Mammary epithelial cell (primary cell): ENCODE measurements around the gene PPM1M.

ENCODE experiments used
- CTCF ChIP-seq, 2 donors: IDR thresholded peaks in 1 of 2; conservative IDR thresholded peaks in 1 of 2; 2 replicates each; pipeline ENCODE4 v1.5.1; 2011 to 2012; ENCODE audit warnings: inconsistent platforms in 2 of 2, low read length in 2 of 2, mild to moderate bottlenecking in 2 of 2, control low read depth in 1 of 2, low read depth in 1 of 2; ENCODE audit not compliant: insufficient read depth in 1 of 2; ENCODE audit errors: extremely low read depth in 1 of 2
- EZH2 ChIP-seq: IDR thresholded peaks from 2 replicates; pipeline ENCODE4 v1.6.1; 2012; ENCODE audit warnings: low read length, inconsistent platforms, borderline replicate concordance

GRCh38 chr3:52293491-52294319 lies 48.1 kb downstream of the PPM1M start:
- TF ChIP-seq CTCF (conservative IDR thresholded peaks at IDR 0.05 in 1 of 2, IDR thresholded peaks at IDR 0.05 in 1 of 2; ENCODE audit: extremely low read depth in 1 of 2, insufficient read depth in 1 of 2, low read depth in 1 of 2, low read length in 2 of 2) (no peak), EZH2 (no peak)
